ENCODE results near the gene CTSD. TPM values are rescaled to one million over a fixed set of nuclear protein-coding genes. Genes with fewer than 3 reads are reported as not detected.
A peak's percentile ranks its signal among the peaks of the same experiment; 100 is the strongest.

Gene CTSD
- total RNA-seq, 1 experiment from 2014 or later, result 26.1 TPM

GRCh38 chr11:1708716-1709115, 55.0 kb downstream of the CTSD start:
- H3K9ac ChIP-seq (ENCODE audit: low read length), result no peak overlapping the region
- no peaks in the 10 kb centered on the region for H3K79me2 ChIP-seq (ENCODE audit: low read length)
- no peak for DNase-seq
- H3K9me3 ChIP-seq (ENCODE audit: low read length), result no peaks in the 10 kb centered on the region
- no peaks in the 10 kb centered on the region for H3K27me3 ChIP-seq (ENCODE audit: low read length)
- no peak overlapping the region for H2AFZ ChIP-seq (ENCODE audit: low read length)
- H3K4me1 ChIP-seq (ENCODE audit: low read length), result peaks cover 4% of the 10 kb centered on the region; the same call in 1 of the 2 replicates
- no peaks in the 10 kb centered on the region for H4K20me1 ChIP-seq (ENCODE audit: insufficient read depth, low read depth, low read length)
- no peak overlapping the region for H3K4me3 ChIP-seq (ENCODE audit: low read length)
- no peaks in the 10 kb centered on the region for H3K9me2 ChIP-seq (replicated peaks; ENCODE audit: insufficient read depth, low read length)
- no peak overlapping the region for H3K4me2 ChIP-seq (ENCODE audit: low read depth, low read length, poor library complexity, severe bottlenecking)
- no peaks in the 10 kb centered on the region for H3K36me3 ChIP-seq (ENCODE audit: insufficient read depth, low read length)
- no peak overlapping the region for H3K27ac ChIP-seq (ENCODE audit: low read length)

- Histone ChIP-seq H4K20me1 (ENCODE audit: insufficient read depth, low read depth, low read length) (no peaks in the 10 kb centered on the region), H3K9ac (ENCODE audit: low read length) (no peak overlapping the region), H3K9me2 (replicated peaks; ENCODE audit: insufficient read depth, low read length) (no peaks in the 10 kb centered on the region), H3K4me3 (ENCODE audit: low read length) (no peak overlapping the region), H3K4me1 (ENCODE audit: low read length) (peaks cover 4% of the 10 kb centered on the region; the same call in 1 of the 2 replicates), H3K9me3 (ENCODE audit: low read length) (no peaks in the 10 kb centered on the region), H3K27ac (ENCODE audit: low read length) (no peak overlapping the region), H3K36me3 (ENCODE audit: insufficient read depth, low read length) (no peaks in the 10 kb centered on the region), H2AFZ (ENCODE audit: low read length) (no peak overlapping the region), H3K4me2 (ENCODE audit: low read depth, low read length, poor library complexity, severe bottlenecking) (no peak overlapping the region), H3K79me2 (ENCODE audit: low read length) (no peaks in the 10 kb centered on the region), H3K27me3 (ENCODE audit: low read length) (no peaks in the 10 kb centered on the region)
- no peak for DNase-seq
Observed at GRCh38 chr11:1707751-1708150, 56.0 kb downstream of the CTSD start.

GRCh38 chr11:1706634-1707400, 56.9 kb downstream of the CTSD start:
- Histone ChIP-seq H3K27ac (ENCODE audit: low read length) (no peak overlapping the region), H2AFZ (ENCODE audit: low read length) (no peak overlapping the region), H3K9ac (ENCODE audit: low read length) (no peak overlapping the region), H3K9me2 (replicated peaks; ENCODE audit: insufficient read depth, low read length) (no peaks in the 10 kb centered on the region), H3K79me2 (ENCODE audit: low read length) (no peaks in the 10 kb centered on the region), H3K36me3 (ENCODE audit: insufficient read depth, low read length) (no peaks in the 10 kb centered on the region), H3K9me3 (ENCODE audit: low read length) (no peaks in the 10 kb centered on the region), H3K4me1 (ENCODE audit: low read length) (peaks cover 4% of the 10 kb centered on the region; the same call in 1 of the 2 replicates), H3K4me3 (ENCODE audit: low read length) (no peak overlapping the region), H3K27me3 (ENCODE audit: low read length) (no peaks in the 10 kb centered on the region), H3K4me2 (ENCODE audit: low read depth, low read length, poor library complexity, severe bottlenecking) (no peak overlapping the region), H4K20me1 (ENCODE audit: insufficient read depth, low read depth, low read length) (no peaks in the 10 kb centered on the region)
- peak; percentile 64 for DNase-seq

- H2AFZ ChIP-seq (ENCODE audit: low read length), result no peak overlapping the region
- H3K79me2 ChIP-seq (ENCODE audit: low read length), result no peaks in the 10 kb centered on the region
- H3K27ac ChIP-seq (ENCODE audit: low read length), result no peak overlapping the region
- H3K27me3 ChIP-seq (ENCODE audit: low read length), result no peaks in the 10 kb centered on the region
- no peaks in the 10 kb centered on the region for H3K9me3 ChIP-seq (ENCODE audit: low read length)
- H3K4me3 ChIP-seq (ENCODE audit: low read length), result no peak overlapping the region
- H3K4me1 ChIP-seq (ENCODE audit: low read length), result peaks cover 4% of the 10 kb centered on the region; the same call in 1 of the 2 replicates
- no peaks in the 10 kb centered on the region for H4K20me1 ChIP-seq (ENCODE audit: insufficient read depth, low read depth, low read length)
- H3K36me3 ChIP-seq (ENCODE audit: insufficient read depth, low read length), result no peaks in the 10 kb centered on the region
- no peak overlapping the region for H3K4me2 ChIP-seq (ENCODE audit: low read depth, low read length, poor library complexity, severe bottlenecking)
- no peaks in the 10 kb centered on the region for H3K9me2 ChIP-seq (replicated peaks; ENCODE audit: insufficient read depth, low read length)
- DNase-seq, result no peak
- H3K9ac ChIP-seq (ENCODE audit: low read length), result no peak overlapping the region
Observed at GRCh38 chr11:1705126-1706052, 58.3 kb downstream of the CTSD start.

- DNase-seq, result no peak
- Histone ChIP-seq H2AFZ (ENCODE audit: low read length) (no peak overlapping the region), H3K9ac (ENCODE audit: low read length) (no peak overlapping the region), H3K4me3 (ENCODE audit: low read length) (no peak overlapping the region), H3K27me3 (ENCODE audit: low read length) (no peaks in the 10 kb centered on the region), H3K4me2 (ENCODE audit: low read depth, low read length, poor library complexity, severe bottlenecking) (no peak overlapping the region), H3K36me3 (ENCODE audit: insufficient read depth, low read length) (no peaks in the 10 kb centered on the region), H3K4me1 (ENCODE audit: low read length) (peaks cover 4% of the 10 kb centered on the region; the same call in 1 of the 2 replicates), H3K27ac (ENCODE audit: low read length) (no peak overlapping the region), H4K20me1 (ENCODE audit: insufficient read depth, low read depth, low read length) (no peaks in the 10 kb centered on the region), H3K9me2 (replicated peaks; ENCODE audit: insufficient read depth, low read length) (no peaks in the 10 kb centered on the region), H3K79me2 (ENCODE audit: low read length) (no peaks in the 10 kb centered on the region), H3K9me3 (ENCODE audit: low read length) (no peaks in the 10 kb centered on the region)
Observed at GRCh38 chr11:1703146-1703545, 60.6 kb downstream of the CTSD start.

Other genes with a start within 250 kb of the CTSD start
- gene DUSP8, start 191.7 kb downstream of the CTSD start, total RNA-seq (2014; rRNA removed; shearing (Covaris generic); ENCODE audit: low replicate concordance), result not detected in 2 replicates
- not detected in 2 replicates for gene KRTAP5-1, start 178.6 kb downstream of the CTSD start, total RNA-seq (2014; rRNA removed; shearing (Covaris generic); ENCODE audit: low replicate concordance)
- not detected in 2 replicates for gene KRTAP5-2, start 165.6 kb downstream of the CTSD start, total RNA-seq (2014; rRNA removed; shearing (Covaris generic); ENCODE audit: low replicate concordance)
- not detected in 2 replicates for gene KRTAP5-3, start 155.5 kb downstream of the CTSD start, total RNA-seq (2014; rRNA removed; shearing (Covaris generic); ENCODE audit: low replicate concordance)
- not detected in 2 replicates for gene KRTAP5-4, start 141.8 kb downstream of the CTSD start, total RNA-seq (2014; rRNA removed; shearing (Covaris generic); ENCODE audit: low replicate concordance)
- gene KRTAP5-5, start 134.2 kb downstream of the CTSD start, total RNA-seq (2014; rRNA removed; shearing (Covaris generic); ENCODE audit: low replicate concordance), result not detected in 2 replicates
- not detected in 2 replicates for gene KRTAP5-6, start 66.7 kb downstream of the CTSD start, total RNA-seq (2014; rRNA removed; shearing (Covaris generic); ENCODE audit: low replicate concordance)
- not detected in 2 replicates for gene IFITM10, start 13.3 kb downstream of the CTSD start, total RNA-seq (2014; rRNA removed; shearing (Covaris generic); ENCODE audit: low replicate concordance)
- 0.29 TPM in 1 of 2 replicates, not detected in the other for gene SYT8, start 71.1 kb upstream of the CTSD start, total RNA-seq (2014; rRNA removed; shearing (Covaris generic); ENCODE audit: low replicate concordance)
- gene TNNI2, start 75.1 kb upstream of the CTSD start, total RNA-seq (2014; rRNA removed; shearing (Covaris generic); ENCODE audit: low replicate concordance), result 0.36 TPM in 1 of 2 replicates, not detected in the other
- gene LSP1, start 89.2 kb upstream of the CTSD start, total RNA-seq (2014; rRNA removed; shearing (Covaris generic); ENCODE audit: low replicate concordance), result 46.9 and 115 TPM in 2 replicates
- gene PRR33, start 128.0 kb upstream of the CTSD start, total RNA-seq (2014; rRNA removed; shearing (Covaris generic); ENCODE audit: low replicate concordance), result not detected in 2 replicates
- 0.25 TPM in 1 of 2 replicates, not detected in the other for gene TNNT3, start 155.8 kb upstream of the CTSD start, total RNA-seq (2014; rRNA removed; shearing (Covaris generic); ENCODE audit: low replicate concordance)
- gene MRPL23, start 183.4 kb upstream of the CTSD start, total RNA-seq (2014; rRNA removed; shearing (Covaris generic); ENCODE audit: low replicate concordance), result 76.2 and 192 TPM in 2 replicates
- gene H19, start 233.9 kb upstream of the CTSD start, total RNA-seq (2014; rRNA removed; shearing (Covaris generic); ENCODE audit: low replicate concordance), result 59.7 and 65.5 TPM in 2 replicates

All from Karpas-422 (cell line).